Erythroblast (primary cell): ENCODE data around the gene SLC17A2.

Source experiments
- GATA1 ChIP-seq: IDR thresholded peaks from 2 replicates; pipeline ENCODE4 v1.6.1; 2011; ENCODE audit warnings: low read depth, mild to moderate bottlenecking, control low read depth, low read length, moderate library complexity
- POLR2A ChIP-seq: IDR thresholded peaks from 2 replicates; pipeline ENCODE4 v1.6.1; 2011; ENCODE audit warnings: mild to moderate bottlenecking, low read length

- TF ChIP-seq POLR2A (no peak), GATA1 (no peak)
Measured at GRCh38 chr6:25965058-25965457, 34.6 kb upstream of the SLC17A2 start.
